ENCODE measurements around the gene PNMA8C.
A peak's percentile ranks its signal among the peaks of the same experiment; 100 is the strongest.

Gene PNMA8C

DNA sequence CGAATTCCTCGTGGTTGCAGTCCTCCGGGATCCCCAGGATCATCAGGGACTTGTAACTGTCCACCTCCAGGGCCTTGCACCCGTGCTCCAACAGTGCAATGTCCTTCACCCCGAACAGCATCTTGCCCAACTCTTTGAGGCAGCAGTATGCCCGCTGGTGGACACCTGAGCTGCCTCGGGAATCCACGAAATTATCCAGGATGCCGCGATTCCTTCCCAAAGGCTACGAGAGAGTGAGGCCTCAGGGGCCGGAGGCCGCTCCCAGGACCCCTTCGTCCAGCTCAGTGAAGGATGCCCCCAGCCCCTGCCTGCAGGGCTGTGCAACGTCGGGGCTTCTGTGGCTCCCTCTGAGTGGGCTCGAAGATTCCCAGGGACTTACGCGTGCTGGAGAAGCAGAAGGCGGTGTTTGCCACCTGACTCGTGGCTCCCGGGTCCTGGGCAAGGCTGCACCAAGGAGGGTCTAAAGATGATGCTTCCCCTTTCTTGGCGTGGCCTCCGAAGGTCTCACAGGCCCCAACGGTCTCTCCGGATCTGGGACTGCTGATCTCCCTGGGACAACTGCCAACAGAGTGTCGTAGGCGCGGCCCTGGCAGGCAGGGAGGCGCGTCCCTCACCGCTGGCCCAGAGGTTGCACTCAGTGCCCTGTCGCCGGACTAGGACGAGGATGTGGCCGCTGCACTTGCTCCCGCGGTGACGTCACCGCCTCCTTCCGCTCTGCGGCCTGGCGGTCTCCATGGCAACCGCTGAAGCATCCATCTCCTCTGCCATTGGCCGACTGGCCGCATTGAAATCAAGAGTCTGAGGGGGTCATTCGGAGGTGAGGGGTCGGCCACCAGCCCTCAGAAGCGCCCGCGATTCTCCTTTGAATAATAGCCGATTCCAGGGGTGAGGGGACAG lies at the start of gene PNMA8C:
TSS of gene PNMA8C (minus strand) at position 698 of the 897 bp plus-strand sequence. CDS start at position 121, 577 bp downstream.
- DNase-seq = peak; percentile 81

DNA sequence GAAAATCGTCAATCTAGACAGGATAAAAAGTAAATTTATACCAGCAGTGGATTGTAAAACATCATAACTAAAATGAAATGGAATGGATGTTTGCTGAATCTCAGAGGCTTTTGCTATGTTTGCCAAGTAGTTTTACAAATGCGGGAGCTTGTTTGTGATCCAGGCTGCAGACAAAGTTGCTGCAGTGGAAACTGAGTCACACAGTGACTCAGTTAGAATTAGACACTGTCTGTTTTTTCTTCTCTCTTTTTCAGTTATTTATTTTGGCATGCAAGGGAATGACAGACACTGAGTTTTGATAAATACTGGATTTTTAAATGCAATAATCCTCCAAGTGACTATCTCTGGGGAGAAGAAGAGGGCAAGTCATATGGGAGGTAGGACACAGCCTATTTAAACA lies 47.2 kb upstream of the PNMA8C start:
- no peak for DNase-seq

DNA sequence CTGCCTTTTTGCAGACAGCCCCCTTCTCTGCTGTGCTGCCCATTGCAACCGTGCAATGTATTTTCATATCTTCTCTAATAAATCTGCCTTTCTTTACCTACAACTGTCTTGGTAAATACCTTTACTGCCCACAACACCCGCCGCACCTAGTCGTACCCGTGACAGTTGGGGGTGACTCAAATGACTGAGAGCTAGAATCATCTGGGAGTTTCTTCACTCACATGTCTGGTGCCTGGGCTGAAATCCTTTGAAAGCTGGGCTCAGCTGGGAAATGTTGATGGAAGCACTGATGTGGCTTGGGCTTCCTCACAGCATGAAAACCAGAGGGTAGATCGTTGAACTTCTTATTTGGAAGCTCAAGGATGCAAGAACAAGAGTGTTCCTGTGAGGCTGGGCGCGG lies 45.5 kb upstream of the PNMA8C start:
- no peak for DNase-seq

DNA sequence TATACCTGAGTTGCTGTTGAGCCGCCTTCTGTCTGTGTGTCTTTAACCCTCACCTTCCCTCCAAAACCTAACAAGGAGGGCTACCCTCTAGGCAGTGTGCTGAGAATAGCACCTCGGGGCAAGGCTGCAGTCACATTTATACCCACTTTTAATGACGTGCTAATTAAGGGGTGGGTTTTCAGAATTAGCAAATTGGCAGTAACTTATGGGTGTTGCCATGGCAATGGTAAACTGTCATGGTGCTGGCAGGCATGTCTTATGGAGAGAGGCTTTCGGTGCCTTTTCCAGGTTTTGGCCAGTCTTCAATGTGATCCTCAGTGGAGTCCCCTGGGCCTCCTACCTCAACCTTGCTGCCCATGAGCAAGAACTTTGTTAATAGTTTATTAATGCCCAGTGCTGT lies 43.9 kb upstream of the PNMA8C start:
- DNase-seq = no peak

DNA sequence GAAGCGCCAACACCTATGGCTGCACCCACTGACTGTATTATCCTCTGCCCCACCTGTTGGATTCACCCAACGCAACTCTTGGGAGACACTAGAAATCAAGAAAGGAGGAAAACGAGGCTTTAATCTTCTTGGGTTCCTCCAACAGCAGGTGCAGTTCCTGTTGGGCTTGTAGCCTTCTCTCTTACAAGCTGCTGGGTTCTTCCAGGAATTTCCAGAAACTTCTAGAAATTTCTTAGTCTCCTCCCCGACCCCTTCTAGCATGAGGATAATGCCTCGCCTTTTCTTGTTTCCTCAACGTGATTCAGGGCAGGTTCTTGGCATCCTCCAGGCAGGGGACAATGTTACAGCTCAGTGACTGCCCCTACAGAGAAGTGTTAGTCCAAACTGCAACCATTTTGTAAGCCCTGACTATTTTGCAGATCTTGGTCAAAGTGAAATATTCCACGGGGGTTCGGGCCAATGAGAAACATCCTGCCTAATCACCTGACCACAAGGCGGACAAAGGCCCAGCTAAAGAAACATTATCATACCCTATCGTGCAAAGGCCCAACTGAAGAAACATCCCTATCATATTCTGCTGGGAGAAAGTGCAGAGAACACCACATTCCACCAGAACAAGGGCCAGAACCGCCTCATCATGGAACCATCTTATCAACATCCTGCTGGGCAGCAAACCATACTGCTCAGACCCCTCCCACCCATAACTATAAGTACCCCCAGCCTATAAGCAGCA lies 43.2 kb upstream of the PNMA8C start:
- no peak for DNase-seq

DNA sequence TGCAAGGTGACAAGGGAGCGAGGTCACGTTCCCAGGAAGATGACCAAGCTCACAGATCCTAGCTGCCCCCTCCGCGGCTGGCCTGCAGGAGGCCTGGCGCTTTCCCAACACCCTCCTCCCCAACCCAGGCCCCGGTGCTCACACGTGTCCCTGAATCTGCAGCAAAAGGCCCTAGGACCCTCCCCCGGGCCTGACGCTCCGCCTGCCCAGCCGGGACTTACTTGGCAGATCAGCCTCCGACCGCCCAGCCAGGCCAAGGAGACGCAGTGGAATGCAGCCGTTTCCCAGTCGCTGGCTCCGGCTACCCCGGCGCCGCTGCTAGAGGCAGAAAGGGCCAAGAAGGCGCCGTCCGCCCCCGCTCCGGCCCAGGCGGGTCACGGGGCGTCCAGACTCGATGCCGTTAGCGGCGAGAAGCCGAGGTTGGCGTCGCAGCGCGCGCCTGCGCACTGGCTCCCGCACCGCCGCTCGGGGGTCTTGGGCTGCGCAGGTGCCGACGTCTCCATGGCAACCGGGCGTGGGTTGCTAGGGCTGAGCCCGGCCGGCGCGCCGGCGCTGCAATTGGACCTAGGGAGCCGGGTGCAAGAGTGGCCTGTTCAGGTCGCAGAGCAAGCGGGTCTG lies 42.5 kb upstream of the PNMA8C start, which contains the start of gene PNMA8A:
TSS of gene PNMA8A (minus strand) at position 448 of the 618 bp plus-strand sequence. CDS start 528 bp downstream, outside the sequence.
- peak; percentile 94 for DNase-seq

DNA sequence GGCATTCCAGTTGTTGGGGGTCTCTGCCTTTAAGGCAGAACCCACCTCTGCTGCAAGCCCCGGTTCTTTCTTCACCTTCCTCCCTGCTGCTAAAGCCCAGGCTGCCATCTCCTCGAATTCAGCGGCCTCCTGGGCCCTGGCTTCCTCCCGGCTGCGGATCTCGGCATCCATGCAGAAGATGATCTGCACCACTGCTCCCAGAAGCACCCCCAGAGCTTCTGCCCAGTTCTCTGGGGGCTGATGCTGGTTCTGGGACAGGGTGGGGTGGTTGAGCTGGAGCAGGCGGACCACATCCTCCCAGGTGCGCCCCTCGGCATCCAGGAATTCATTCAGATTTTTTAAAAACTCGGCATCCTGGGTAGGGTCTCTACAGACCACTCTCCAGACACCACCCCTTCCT lies 41.6 kb upstream of the PNMA8C start:
- DNase-seq = no peak

DNA sequence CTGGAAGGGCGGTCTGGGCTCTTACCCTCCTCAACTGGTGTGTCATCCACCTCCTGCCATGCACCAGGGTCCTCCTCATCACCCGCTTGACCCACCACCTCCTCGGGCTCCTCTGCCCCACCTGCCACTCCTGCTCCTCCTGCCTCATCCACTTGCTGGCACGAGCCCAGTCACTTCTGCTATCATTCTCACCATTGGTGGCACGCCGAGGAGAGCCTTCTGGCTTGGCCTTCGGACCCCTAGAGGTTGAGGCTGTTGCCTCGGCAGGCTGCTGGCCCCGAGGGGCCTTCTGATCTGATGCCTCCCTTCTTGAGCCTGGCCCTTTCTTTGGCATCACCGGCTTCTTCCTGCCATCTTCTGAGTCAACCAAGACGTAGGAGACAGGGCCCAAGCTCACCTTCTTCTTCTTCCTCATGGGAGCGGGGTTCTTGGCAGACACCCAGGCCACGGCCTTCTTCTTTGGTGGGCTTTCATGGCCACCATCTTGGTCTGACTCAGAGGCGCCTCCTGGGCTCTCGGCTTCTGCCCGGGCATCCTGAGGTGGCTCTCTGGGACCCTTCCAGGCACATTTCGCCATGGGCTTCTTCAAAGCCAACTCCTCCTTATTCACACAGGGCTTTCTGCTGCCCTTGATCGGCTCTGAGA lies 40.9 kb upstream of the PNMA8C start:
- no peak for DNase-seq

DNA sequence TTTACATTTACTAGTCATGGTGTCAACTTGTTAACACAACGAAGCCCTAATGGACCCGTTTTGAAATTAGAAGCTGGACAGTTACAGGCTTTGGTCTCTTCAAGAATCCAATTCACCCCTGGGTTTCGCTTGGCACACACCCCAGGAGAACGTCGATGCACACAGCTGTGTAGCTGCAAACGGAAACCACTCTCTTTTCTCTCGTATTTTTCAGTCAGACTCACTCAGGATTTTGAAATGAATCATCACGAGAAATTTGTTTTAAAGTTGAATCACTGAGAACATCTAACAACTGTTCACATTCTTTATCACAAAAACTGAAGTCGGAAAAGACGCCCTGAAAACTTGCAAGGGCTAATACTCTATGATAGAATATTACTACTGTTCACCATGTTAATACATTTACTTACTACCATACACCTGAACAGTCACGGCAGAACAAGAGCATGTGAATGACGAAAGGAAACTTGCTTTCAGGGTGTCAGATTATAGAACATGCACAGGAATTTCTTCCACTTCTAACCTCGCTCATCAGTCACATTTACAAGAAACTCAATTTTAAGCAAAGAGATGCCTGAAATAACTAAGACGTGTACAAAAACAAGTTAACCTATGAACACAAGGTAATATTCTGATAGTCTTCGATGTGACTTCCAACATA lies 37.9 kb upstream of the PNMA8C start:
- no peak for DNase-seq

DNA sequence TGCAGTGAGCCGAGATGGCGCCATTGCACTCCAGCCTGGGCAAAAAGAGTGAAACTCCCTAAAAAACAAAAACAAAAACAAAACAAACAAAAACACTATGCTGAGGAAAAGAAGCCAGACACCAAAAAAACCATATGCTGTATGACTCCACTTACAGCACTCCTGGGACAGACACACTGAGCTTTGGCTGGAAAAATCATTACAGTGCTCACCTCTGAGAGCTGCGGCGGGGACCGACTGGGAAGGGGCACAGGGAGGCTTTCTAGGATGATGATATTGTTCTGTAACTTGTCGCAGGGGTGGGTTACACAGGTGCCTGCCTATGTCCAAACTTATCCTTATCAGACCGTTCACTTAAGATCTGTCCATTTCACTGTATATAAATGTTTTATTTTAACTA lies 34.8 kb upstream of the PNMA8C start:
- no peak for DNase-seq

DNA sequence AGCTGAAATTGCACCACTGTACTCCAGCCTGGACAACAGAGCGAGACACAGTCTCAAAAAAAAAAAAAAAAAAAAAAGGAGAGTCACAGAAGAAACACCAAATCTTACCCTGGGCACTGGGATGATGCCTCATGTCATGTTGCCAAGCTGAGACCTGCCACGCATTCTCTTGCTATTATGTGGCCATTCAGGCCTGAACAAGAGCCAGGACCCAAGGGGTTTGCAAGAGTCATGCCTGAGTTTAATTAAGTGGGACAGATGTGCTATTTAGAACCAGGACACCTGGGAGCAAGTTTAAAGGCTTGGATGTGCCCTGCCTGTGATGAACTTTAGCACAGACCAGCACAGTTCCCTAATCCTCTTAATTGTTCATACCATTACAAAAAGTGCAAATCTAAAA lies 32.8 kb upstream of the PNMA8C start:
- DNase-seq = no peak

DNA sequence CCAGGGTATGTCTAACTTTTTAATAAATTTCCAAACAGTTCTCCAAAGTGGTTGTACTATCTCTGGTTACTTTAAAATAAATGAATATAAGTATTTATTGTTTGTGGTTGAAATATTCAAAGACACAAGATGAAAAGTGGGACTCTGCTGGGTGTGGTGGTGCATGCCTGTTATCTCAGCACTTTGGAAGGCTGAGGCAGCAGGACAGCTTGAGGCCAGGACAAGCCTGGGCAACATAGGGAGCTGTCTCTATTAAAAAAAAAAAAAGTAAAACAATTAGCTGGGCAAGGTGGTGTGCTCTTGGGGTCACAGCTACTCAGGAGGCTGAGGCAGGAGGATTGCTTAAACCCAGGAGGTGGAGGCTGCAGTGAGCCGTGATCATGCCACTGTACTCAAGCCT lies 32.2 kb upstream of the PNMA8C start:
- DNase-seq = no peak

DNA sequence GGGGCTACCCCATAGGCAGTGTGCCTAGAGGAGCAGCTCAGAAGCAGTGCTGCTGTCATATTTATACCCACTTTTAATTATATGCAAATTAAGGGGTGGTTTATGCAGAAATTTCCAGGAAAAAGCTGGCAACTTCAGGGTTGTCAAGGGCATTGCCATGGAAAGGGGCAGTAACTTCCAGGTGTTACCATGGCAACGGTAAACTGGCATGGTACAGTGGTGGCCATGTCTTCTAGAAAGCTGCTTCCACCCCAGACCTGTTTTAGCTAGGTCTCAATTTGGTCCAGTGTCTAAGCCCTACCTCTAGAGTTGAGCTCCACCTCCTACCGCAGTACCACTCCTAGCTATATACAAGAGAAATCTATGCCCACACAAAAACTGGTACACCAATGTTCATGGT lies 31.3 kb upstream of the PNMA8C start:
- DNase-seq = no peak

DNA sequence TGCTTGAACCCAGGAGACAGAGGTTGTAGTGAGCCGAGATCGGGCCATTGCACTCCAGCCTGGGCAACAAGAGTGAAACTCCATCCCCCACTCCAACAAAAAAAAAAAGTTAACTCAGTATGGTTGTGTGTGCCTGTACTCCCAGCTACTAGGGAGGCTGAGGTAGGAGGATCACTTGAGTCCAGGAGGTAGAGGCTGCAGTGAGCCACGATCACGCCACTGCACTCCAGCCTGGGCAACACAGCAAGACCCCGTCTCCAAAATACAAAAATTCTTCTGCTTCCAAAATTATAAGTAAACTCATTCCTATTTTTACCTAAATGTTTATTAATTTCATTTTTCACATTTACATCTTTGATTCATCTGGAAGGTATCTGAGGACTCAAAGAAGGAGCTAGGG lies 28.2 kb upstream of the PNMA8C start:
- DNase-seq = no peak

DNA sequence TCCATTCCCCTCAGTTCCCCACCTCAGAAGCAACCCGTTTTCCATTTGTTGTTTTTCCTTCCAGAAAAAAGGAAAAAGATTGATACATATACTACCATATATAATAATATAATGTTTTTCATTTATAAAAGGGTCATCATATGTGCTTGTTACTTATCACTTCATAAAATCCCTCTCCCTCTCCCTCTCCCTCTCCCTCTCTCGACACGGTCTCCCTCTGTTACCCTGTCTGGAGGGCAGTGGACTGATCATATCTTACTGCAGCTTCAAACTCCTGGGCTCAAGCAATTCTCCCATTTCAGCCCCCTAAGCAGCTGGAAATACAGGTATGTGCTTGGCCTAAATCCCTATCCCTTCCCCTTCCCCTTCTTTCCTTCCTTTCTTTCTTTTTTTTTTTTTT lies 25.5 kb upstream of the PNMA8C start:
- no peak for DNase-seq

DNA sequence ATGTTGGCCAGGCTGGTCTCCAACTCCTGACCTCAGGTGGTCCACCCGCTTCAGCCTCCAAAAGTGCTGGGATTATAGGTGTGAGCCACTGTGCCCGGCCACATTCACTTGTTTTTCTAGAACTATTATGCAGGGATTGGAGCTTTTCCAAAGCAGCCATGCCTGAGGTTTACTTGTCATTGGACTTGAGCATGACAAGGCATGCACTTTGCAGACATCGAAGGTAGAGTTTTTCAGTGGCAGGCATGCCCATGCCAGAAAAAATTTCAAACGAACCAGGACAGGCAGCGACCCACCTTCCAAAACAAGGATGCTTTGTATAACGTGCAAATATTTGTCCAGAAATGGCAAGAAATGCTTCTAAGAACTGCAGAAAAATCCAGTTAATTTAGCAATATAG lies 24.9 kb upstream of the PNMA8C start:
- DNase-seq = no peak

DNA sequence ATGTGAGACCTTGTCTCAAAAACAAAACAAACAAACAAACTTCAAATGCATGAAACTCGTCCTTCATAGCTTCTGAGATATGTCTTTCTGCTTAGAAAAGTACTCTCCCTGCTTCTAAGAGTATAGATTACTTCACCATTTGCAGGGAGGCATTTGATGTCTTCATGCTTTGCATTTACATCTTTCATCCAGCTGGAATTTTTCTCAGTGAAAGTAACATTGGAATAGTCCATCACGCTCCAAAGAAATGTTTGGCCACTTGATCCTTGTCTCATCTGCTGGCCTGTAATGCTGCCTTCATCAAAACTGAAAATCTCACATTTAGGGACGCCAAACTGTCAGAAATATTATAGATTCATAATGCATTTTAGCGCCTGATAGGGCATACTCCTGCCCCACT lies 23.4 kb upstream of the PNMA8C start:
- DNase-seq = no peak

DNA sequence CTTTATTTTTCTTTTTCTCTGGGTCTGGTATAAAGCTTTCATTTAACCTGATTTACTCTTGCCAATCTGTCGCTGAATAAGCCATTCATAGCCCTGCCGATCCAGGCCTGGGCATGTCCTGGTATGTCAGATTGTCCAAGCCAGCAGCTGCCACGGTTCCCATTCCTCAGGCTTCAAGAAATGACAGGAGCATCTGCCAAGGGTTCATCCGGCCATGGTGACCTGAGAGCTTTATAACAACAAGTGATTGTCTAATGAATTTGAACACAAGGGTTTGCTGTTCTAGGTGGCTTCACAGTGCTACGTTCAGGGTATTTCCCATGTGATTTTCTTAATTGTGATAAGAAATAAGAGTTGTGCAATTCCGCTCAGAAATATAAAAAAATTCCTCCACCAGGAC lies 22.6 kb upstream of the PNMA8C start:
- DNase-seq = no peak

DNA sequence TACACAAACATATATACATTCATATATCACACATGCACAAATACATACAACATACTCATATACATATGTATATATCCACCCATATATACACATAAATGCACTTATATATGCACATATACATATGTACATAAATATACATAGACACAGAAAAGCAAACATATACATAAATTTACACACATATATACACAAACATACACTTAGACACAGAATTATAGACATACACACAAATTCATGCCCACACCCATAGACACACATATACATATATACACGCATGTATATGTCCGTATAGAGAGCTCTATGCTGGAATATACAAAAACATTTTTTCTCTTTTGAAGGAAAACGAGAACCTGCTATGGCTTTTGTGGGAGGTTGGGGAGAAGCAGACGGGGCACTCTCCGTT lies 22.0 kb upstream of the PNMA8C start:
- no peak for DNase-seq

DNA sequence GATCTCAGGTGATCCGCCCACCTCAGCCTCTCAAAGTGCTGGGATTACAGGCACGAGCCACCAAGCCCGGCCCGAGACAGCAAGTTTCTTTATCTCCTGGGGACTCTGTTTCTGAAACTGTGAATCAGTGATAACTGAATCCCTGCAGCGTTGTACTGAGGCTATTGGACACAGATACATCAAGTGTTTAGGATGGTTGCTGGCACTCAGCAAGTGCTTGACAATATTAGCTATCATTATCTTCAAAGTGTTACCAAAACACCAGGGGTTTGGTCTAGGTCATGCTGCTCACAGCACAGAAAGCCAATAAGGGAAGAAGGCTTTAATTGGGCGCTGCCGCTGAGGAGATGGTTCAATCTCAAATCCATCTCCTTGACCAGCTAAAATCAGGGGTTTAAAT lies 20.5 kb upstream of the PNMA8C start:
- DNase-seq = no peak

DNA sequence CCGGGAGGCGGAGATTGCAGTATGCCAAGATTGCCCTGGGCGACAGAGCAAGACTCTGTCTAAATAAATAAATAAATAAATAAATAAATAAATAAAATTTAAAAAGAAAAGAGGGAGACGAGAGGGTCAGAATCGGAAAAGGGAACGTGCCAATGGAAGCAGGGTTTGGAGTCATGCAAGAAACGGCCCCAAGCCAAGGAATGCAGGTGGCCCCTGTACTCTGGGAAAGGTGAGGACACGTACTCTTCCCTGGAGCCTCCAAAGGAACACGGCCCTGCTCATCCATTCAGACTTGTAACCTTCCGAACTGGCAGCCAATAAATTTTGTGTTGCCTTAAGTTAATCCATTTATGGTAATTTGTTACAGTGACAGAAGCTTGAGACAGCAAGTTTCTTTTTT lies 19.9 kb upstream of the PNMA8C start:
- DNase-seq = no peak

DNA sequence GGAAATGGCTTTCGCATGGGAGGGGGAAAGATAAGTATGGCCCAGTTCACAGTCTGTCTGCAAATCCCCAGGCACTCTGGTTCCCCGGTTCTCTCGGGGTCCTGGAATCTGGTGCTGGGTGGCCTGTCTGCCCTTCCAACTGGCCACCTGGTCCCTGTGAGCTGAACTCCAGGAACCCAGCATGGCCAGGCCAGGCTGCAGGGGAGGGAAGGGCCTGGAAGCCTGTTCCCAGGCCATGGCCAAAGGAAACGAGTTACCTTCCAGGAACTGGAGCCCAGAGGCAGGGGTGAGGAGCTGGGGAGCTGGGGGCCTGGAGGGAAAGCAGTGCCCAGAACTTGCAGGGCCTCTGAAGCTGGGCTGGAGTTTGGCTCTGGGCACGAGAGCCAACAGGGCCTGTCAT lies 19.1 kb upstream of the PNMA8C start:
- peak; percentile 37 for DNase-seq

DNA sequence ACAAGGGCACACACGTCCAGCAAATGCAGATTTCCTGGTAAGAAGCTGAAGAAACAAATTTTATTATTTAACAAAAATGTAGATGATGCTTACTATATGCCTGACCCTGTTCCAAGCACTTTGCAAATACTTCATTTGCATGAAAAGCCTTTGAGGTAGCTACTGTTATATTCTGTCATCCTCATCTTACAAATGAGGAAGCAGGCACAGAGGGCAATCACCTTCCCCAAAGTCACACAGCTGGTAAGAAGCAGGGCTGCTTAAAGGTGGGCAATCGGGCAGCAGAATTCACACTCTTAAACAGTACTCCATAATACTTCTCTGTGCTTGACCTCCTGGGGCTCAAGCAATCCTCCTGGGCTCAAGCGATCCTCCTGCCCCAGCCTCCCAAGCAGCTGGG lies 18.3 kb upstream of the PNMA8C start:
- DNase-seq = no peak

Measured in islet precursor cell (in vitro differentiated cells).